Lower lobe of right lung (tissue), 2 donors: Measurements from ENCODE around the gene ARMC6. TPM values are rescaled to one million over a fixed set of nuclear protein-coding genes. Genes with fewer than 3 reads are reported as not detected.

Experiments
- ATAC-seq, 2 donors: fragments of 200-7000 bp; cut with Tn5 transposase; one replicate each; pipeline ENCODE4 v1.9.1; 2020 to 2022; ENCODE audit warnings: mild to moderate bottlenecking in 2 of 2, moderate library complexity in 2 of 2
- DNase-seq: peaks from one replicate; pipeline ENCODE4 v3.0.0-alpha.2; 2020
- H3K27ac ChIP-seq: fragments of 200-600 bp; one replicate; pipeline ENCODE4 v1.8.0; 2022
- H3K27me3 ChIP-seq: fragments of 200-600 bp; one replicate; pipeline ENCODE4 v1.8.0; 2022; ENCODE audit warnings: low read depth
- H3K36me3 ChIP-seq: fragments of 200-600 bp; one replicate; pipeline ENCODE4 v1.8.0; 2022; ENCODE audit warnings: mild to moderate bottlenecking
- H3K4me1 ChIP-seq: fragments of 200-600 bp; one replicate; pipeline ENCODE4 v1.8.0; 2022
- H3K4me3 ChIP-seq: fragments of 200-600 bp; one replicate; pipeline ENCODE4 v1.8.0; 2022; ENCODE audit warnings: mild to moderate bottlenecking
- H3K9me3 ChIP-seq: fragments of 200-600 bp; one replicate; pipeline ENCODE4 v1.8.0; 2022
- intact Hi-C: fragments of 100-400 bp; cut with DNase I; formaldehyde crosslinking; loops from one replicate; pipeline ENCODE4 v1.11.0; 2022
- long read RNA-seq: library from polyadenylated mRNA; unstranded; transcript quantifications from one replicate; pipeline ENCODE4 v2.0.0, GENCODE V29; 2021
- total RNA-seq: library from RNA; stranded (reverse); fragmentation: NEBNext Ultra II Directional; extraction: Animal tissue kit (Norgen Biotek cat#: 25700); gene quantifications from one replicate; pipeline ENCODE4 v1.2.1, GENCODE V29; 2021
- TF ChIP-seq, protein P1 (sequence below): fragments of 200-600 bp; IDR thresholded peaks from one replicate; pipeline ENCODE4 v1.8.0; 2022; ENCODE audit warnings: antibody characterized with exemption, mild to moderate bottlenecking
- donor health status: DM: no; HTN: yes; CAD: no; lungs with severe emphysema.

ARMC6 gene
- 20.2 TPM for total RNA-seq
- long read RNA-seq, transcript ARMC6-201 (8 exons, 2,412 nt): minor isoform, 11 of 101 reads
- long read RNA-seq, transcript ARMC6-206 (9 exons, 2,488 nt): minor isoform, 24 of 101 reads
- long read RNA-seq, transcript ARMC6-202 (8 exons, 2,383 nt): major isoform, 42 of 101 reads
- long read RNA-seq, partial matches to known transcripts: 14 of 101 reads
- long read RNA-seq, other reads (novel, unspliced or antisense): 10 of 101 reads

DNA sequence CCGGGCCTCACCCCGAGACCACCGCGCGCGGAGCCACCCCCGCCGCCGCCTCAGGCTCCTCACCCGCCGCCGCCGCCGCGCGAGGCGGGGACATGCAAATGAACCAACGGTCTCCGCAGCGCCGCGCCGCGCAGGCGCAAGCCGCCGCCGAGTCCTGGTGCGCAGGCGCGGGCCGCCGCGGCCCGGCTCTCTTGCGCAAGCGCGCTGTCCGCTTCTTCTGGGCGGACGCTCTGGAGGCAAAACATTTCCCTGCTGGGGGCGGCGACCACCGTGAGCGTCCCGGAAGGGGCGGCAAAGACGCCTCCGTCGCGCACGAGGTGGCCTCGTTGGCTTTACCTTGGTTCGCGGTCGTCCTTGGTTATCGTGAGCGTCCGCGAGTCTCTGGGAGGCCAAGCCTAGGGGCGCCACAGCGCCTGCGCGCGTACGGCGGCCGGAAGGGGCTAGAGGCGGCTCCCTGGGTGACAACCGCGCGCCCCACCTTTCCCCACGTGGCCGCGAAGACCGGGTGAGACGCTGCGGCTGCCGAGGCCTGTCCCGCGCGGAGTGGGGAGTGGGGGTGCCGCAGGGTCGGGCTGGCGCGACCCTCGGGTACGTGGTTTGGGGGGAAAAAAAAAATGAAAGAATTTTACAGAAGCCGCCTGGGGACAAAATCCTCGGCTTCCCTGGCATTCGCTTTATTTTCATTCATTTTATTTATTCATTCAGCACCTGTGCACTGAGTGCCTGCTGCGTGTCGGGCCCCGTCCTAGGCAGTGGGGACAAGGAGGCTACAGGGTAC, at the start of gene ARMC6, which contains the start of gene SUGP2:
ARMC6 (plus strand) TSS at position 178 of the 778 bp plus-strand sequence. CDS start 607 bp downstream, outside the sequence.
SUGP2 (minus strand) TSS at position 92 of the 778 bp plus-strand sequence. CDS start 2,446 bp downstream, outside the sequence.
- TF ChIP-seq, protein P1, sequence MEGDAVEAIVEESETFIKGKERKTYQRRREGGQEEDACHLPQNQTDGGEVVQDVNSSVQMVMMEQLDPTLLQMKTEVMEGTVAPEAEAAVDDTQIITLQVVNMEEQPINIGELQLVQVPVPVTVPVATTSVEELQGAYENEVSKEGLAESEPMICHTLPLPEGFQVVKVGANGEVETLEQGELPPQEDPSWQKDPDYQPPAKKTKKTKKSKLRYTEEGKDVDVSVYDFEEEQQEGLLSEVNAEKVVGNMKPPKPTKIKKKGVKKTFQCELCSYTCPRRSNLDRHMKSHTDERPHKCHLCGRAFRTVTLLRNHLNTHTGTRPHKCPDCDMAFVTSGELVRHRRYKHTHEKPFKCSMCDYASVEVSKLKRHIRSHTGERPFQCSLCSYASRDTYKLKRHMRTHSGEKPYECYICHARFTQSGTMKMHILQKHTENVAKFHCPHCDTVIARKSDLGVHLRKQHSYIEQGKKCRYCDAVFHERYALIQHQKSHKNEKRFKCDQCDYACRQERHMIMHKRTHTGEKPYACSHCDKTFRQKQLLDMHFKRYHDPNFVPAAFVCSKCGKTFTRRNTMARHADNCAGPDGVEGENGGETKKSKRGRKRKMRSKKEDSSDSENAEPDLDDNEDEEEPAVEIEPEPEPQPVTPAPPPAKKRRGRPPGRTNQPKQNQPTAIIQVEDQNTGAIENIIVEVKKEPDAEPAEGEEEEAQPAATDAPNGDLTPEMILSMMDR: peak; percentile 20
- peak within 1 kb of the TSS; percentile 97 for H3K27ac ChIP-seq
- H3K4me3 ChIP-seq: peak within 1 kb of the TSS; percentile 73
- intact Hi-C loops: no loop called here
- H3K9me3 ChIP-seq: no peaks in the 10 kb centered on the region
- DNase-seq: peak; percentile 90
- peaks cover 27% of the 10 kb centered on the region for H3K4me1 ChIP-seq
- peak; percentile 94 to 96 for ATAC-seq
- H3K27me3 ChIP-seq: no peaks in the 10 kb centered on the region
- H3K36me3 ChIP-seq: peaks cover 24% of the 10 kb centered on the region

DNA sequence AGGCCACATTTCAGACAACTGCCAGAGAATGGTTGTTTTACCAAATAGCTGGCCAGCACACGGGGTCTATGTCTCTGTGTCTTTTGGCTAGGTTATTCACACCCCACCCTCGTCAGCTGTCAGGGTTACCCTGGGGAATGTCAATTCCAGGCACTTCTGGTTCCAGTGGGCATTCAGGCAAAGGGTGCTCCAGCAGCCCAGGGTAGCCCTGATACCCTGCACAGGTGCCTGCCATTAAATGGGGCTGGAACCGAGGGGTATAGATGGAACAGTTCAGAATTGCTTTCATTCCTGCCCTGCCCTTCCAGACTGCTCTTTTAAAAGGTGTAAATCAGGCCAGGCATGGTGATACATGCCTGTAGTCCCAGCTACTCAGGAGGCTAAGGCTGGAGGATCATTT, 49.2 kb upstream of the ARMC6 start:
- DNase-seq (no peak), ATAC-seq (no peak)
- Histone ChIP-seq H3K36me3 (no peaks in the 10 kb centered on the region), H3K27ac (no peak overlapping the region), H3K9me3 (no peaks in the 10 kb centered on the region), H3K4me1 (peaks cover 24% of the 10 kb centered on the region), H3K27me3 (no peaks in the 10 kb centered on the region), H3K4me3 (no peak overlapping the region)
- intact Hi-C loops: no loop called here
- TF ChIP-seq, protein P1: no peak

DNA sequence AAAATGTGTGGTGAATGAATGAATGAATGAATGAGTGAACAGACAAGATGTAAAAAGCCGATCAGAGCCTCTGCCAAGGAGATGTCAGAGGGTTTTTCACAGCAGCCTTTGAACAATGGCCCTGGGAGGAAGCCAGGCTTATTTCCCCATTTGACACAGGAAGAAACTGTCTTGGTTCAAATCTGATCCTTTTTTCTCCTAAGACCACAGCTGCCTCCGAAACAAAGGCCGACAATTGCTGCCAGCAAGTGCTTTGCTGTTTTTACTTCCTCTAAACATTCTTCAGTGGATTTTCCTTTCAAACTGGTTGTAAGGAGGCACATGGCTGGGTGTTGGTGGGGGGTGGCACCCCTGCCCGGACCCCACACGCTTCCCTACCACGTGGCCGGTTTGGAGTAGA, 48.1 kb upstream of the ARMC6 start:
- DNase-seq: no peak
- Histone ChIP-seq H3K4me1 (peaks cover 24% of the 10 kb centered on the region), H3K27ac (peak overlapping the region; percentile 46), H3K27me3 (no peaks in the 10 kb centered on the region), H3K4me3 (no peak overlapping the region), H3K36me3 (peaks cover under 1% of the 10 kb centered on the region), H3K9me3 (no peaks in the 10 kb centered on the region)
- TF ChIP-seq, protein P1: no peak
- ATAC-seq: peak; percentile 16 to 24
- intact Hi-C loops: no loop called here

DNA sequence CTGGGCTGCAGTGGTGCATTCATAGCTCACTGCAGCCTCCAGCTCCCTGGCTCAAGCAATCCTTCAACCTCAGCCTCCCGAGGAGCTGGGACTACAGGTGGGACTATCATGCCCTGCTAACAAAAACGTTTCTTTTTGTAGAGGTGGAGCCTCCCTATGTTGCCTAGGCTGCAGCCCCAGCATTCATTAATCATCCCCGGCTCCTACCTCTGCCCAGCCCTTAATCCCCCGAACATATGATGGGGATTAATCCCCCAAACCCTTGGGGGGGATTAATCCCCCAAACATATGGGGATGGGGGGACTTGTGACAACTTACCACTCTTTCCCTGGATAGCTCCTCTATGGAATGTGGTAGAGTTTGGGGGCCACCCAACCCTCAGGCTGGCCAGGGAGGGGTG, 45.9 kb upstream of the ARMC6 start:
- H3K4me1 ChIP-seq: peaks cover 24% of the 10 kb centered on the region
- TF ChIP-seq, protein P1: no peak
- H3K36me3 ChIP-seq: peaks cover 20% of the 10 kb centered on the region
- no peak overlapping the region for H3K27ac ChIP-seq
- ATAC-seq (no peak), DNase-seq (no peak)
- intact Hi-C loops: no loop called here
- no peaks in the 10 kb centered on the region for H3K27me3 ChIP-seq
- H3K9me3 ChIP-seq: no peaks in the 10 kb centered on the region
- no peak overlapping the region for H3K4me3 ChIP-seq

DNA sequence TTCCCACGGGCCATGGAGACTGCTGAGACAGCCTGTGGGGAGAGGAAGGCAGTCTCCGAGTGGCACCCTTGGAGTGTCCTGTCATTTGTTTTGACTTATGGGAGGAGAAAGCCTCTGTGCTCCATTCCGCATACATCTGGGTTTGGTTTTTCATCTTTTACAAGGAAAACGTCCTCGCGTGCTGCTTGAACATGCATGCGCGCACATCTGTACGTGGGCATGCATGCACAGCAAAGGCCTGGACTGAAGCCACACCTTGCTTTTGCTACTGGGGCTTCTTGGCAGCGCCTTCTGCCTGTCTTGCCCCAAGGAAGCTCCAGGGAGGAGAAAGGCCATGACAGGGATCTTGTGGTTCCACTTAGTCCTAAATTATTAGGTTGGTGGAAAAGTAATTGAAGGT, 44.1 kb upstream of the ARMC6 start:
- TF ChIP-seq, protein P1: no peak
- intact Hi-C loops: no loop called here
- no peaks in the 10 kb centered on the region for H3K9me3 ChIP-seq
- ATAC-seq (no peak), DNase-seq (no peak)
- H3K4me3 ChIP-seq: no peak overlapping the region
- H3K27ac ChIP-seq: no peak overlapping the region
- H3K4me1 ChIP-seq: peaks cover 24% of the 10 kb centered on the region
- H3K36me3 ChIP-seq: peaks cover 38% of the 10 kb centered on the region
- no peaks in the 10 kb centered on the region for H3K27me3 ChIP-seq
